Left ventricle myocardium inferior (tissue), 1 donor: Measurements from ENCODE around the gene TTC16. TPM values are rescaled to one million over a fixed set of nuclear protein-coding genes. Genes with fewer than 3 reads are reported as not detected.

Source experiments
- DNase-seq: peaks from one replicate; pipeline ENCODE4 v3.0.0-alpha.2; 2020
- H3K27ac ChIP-seq: fragments of 200-600 bp; replicated peaks from 2 replicates; pipeline ENCODE4 v1.8.0; 2021
- H3K27me3 ChIP-seq: fragments of 200-600 bp; 2 replicates; pipeline ENCODE4 v1.8.0; 2021; ENCODE audit warnings: low read depth
- H3K36me3 ChIP-seq: fragments of 200-600 bp; 2 replicates; pipeline ENCODE4 v1.8.0; 2021
- H3K4me1 ChIP-seq: fragments of 200-600 bp; 2 replicates; pipeline ENCODE4 v1.8.0; 2021
- H3K4me3 ChIP-seq: fragments of 200-600 bp; 2 replicates; pipeline ENCODE4 v1.8.0; 2021; ENCODE audit warnings: mild to moderate bottlenecking, moderate library complexity
- H3K9me3 ChIP-seq: fragments of 200-600 bp; replicated peaks from 2 replicates; pipeline ENCODE4 v1.8.0; 2021
- intact Hi-C: fragments of 100-400 bp; cut with micrococcal nuclease; formaldehyde crosslinking; loops from one replicate; pipeline ENCODE4 v1.11.0; 2022
- total RNA-seq: library from RNA; stranded (reverse); fragmentation: NEBNext Ultra II Directional; extraction: Animal tissue kit (Norgen Biotek cat#: 25700); gene quantifications from one replicate; pipeline ENCODE4 v1.2.1, GENCODE V29; 2021
- TF ChIP-seq, protein P1 (sequence below): fragments of 200-600 bp; IDR thresholded peaks from 2 replicates; pipeline ENCODE4 v1.8.0; 2021; ENCODE audit warnings: antibody characterized with exemption, mild to moderate bottlenecking, borderline replicate concordance
- donor health status: DM: no; HTN: yes; CAD: no; lungs with severe emphysema.

The TTC16 gene
- total RNA-seq, 1 donor from 2014 or later: 0.25 TPM

DNA sequence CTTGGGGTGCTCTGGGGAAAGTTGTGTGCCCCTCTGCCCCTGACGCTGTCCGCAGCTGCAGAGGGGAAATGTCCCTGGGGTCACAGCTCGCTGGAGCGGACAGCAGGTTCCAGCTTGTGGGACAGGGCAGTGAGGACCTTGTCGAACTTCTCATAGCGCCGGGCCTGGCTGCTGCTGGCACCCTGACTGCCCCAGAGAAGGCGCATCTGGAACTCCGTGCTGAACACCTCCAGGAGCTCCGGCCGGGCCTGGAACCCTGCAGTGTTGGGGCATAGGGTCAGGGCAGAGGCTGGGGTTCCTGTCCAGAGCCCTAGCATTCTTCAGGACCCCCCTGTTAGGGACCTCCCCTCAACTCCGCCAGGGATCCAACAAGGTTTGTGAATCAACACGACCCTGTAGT, 22.8 kb downstream of the TTC16 start:
- DNase-seq: no peak
- H3K4me1 ChIP-seq: peaks cover 67% of the 10 kb centered on the region
- H3K9me3 ChIP-seq: no peaks in the 10 kb centered on the region
- no peak overlapping the region for H3K4me3 ChIP-seq
- intact Hi-C loops: loop anchor here (5.0 kb wide), 1 partner anchor 44 kb away; no protein-coding TSS in a partner anchor
- peaks cover 45% of the 10 kb centered on the region for H3K36me3 ChIP-seq
- H3K27ac ChIP-seq: no peak overlapping the region
- no peaks in the 10 kb centered on the region for H3K27me3 ChIP-seq
- TF ChIP-seq, protein P1, sequence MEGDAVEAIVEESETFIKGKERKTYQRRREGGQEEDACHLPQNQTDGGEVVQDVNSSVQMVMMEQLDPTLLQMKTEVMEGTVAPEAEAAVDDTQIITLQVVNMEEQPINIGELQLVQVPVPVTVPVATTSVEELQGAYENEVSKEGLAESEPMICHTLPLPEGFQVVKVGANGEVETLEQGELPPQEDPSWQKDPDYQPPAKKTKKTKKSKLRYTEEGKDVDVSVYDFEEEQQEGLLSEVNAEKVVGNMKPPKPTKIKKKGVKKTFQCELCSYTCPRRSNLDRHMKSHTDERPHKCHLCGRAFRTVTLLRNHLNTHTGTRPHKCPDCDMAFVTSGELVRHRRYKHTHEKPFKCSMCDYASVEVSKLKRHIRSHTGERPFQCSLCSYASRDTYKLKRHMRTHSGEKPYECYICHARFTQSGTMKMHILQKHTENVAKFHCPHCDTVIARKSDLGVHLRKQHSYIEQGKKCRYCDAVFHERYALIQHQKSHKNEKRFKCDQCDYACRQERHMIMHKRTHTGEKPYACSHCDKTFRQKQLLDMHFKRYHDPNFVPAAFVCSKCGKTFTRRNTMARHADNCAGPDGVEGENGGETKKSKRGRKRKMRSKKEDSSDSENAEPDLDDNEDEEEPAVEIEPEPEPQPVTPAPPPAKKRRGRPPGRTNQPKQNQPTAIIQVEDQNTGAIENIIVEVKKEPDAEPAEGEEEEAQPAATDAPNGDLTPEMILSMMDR: no peak

DNA sequence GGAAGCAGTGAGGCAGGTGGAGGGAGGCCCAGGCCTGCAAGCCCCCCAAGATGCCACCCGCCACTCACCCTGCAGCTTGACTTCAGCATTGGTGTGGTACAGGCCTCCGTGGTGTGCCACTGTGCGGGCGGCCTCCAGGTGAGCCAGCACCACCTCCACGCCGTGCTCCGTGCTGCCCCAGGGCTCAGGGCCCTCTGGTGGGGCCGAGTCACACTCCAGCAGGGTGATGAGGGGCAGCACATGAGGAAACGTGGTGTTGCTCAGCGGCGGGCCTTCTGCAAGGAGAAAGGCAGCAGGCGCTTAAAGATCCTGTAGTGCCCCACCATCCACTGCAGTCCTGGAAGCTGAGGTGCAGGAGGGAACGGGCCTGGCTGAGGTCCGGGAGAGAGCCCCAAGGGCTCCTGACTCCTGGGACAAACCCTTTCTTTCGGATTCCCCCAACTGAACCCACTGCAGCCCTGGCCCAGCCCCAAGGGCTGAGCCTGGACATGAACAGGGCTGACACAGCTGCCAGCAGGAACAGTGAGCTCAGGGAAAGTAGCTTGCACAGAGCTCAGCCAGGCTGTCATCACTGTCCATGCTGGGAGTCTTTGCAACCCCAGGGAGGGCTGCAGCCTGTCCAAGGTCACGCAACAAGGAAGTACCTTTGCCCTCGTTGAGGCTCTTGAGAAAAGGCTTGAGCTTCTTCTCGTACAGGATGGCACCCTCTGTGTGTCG, 23.9 kb downstream of the TTC16 start:
- Histone ChIP-seq H3K4me1 (peaks cover 56% of the 10 kb centered on the region), H3K9me3 (no peaks in the 10 kb centered on the region), H3K27ac (peak overlapping the region; percentile 68), H3K36me3 (peaks cover 55% of the 10 kb centered on the region), H3K4me3 (no peak overlapping the region), H3K27me3 (no peaks in the 10 kb centered on the region)
- TF ChIP-seq, protein P1: no peak
- intact Hi-C loops: loop anchor here (5.0 kb wide), 1 partner anchor 43 kb away; no protein-coding TSS in a partner anchor
- DNase-seq: peak; percentile 55

DNA sequence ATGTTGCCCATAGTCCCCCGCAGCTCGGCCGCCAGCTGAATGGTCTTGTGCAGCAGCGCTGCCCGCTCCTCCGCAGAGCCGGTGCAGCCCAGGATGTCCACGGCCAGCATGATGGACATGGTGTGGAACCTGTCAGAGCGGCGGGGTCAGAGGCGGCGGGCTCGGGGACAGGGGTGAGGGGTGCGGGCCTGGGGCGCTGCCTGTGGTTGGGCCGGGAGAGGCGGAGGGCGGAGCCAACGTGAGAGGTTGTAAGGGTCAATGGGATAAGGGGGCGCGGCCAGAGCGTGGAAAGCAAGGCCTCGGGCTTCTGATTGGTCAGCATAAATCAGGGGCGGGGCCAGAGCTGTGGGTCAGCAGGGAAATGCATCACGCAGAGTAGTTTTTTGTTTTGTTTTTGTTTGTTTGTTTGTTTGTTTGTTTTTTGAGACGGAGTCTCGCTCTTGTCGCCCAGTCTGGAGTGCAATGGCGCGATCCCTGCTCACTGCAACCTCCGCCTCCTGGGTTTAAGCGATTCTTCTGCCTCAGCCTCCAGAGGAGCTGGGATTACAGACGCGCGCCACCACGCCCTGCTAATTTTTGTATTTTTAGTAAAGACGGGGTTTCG, 26.1 kb downstream of the TTC16 start:
- peak overlapping the region; percentile 68 for H3K27ac ChIP-seq
- intact Hi-C loops: no loop called here
- H3K9me3 ChIP-seq: no peaks in the 10 kb centered on the region
- H3K4me3 ChIP-seq: peak overlapping the region; percentile 64
- DNase-seq: peak; percentile 81
- H3K36me3 ChIP-seq: peaks cover 74% of the 10 kb centered on the region
- H3K27me3 ChIP-seq: no peaks in the 10 kb centered on the region
- H3K4me1 ChIP-seq: peaks cover 39% of the 10 kb centered on the region
- TF ChIP-seq, protein P1: no peak

DNA sequence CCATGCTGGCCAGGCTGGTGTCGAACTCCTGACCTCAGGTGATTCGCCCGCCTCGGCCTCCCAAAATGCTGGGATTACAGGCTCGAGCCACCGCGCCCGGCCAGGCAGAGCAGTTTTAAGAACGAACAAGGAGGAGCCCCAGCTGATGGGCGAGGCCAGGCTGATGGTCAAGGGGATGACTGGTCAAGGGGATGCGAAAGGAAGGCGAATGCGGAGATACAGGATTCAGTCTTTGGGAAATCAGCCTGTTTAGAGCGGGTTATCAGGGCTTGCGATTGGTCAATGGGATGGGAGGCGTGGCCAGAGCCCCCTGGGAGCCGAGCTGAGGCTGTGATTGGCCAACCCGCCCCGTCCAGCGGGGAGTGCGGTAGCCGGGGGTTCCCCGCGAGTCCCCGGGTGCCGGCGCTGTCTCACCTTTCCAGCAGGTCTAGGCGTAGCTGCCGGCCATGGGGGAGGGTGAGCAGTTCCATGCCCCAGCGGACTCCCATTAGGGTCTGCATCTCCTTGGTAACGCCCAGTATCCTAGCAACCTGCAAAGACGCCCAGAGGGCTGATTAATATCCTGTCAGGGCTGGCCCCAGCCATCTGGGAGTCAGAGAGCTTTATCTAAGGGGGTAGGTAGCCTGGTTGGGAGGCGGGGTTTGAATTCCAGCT, 26.7 kb downstream of the TTC16 start:
- DNase-seq: no peak

DNA sequence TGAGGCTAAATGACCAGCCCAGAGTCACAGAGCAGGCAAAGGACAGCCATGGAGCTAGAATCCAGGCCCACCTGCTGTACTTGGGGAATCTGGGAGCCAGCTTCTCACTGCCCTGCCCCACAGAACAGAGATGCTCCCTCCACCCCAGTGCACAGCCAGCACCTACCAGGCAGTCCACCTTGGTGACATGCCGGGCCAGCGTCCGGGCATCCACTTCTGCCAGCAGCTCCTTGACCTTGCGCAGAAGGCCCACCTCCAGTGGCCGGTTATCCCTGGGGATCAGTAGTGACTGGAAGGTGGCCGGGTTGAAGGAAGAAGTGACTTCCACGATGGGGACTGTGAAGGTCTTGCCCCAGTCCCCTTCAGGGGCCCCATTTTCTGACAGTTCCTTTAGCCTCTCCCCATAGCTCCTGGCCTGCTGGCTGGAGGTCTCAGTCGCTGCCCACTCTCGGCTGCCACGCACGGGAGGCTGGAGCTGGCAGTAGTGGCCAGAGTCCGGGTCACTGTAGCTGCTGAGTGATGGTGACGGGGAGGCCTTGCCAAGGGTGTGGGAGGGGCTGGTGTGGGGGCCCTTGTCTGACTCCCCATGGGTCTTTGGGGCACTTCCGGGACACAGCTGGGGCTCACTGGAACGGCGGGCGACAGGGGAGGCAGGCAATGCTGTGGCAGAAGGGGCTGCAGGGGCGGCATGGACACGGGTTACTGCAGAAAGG, 28.7 kb downstream of the TTC16 start:
- Histone ChIP-seq H3K9me3 (no peaks in the 10 kb centered on the region), H3K27ac (no peak overlapping the region), H3K27me3 (no peaks in the 10 kb centered on the region), H3K4me1 (peaks cover 46% of the 10 kb centered on the region), H3K4me3 (no peak overlapping the region), H3K36me3 (peaks cover 84% of the 10 kb centered on the region)
- TF ChIP-seq, protein P1: no peak
- no peak for DNase-seq
- intact Hi-C loops: no loop called here

More for the DNA sequence above, 26.7 kb downstream of the TTC16 start:
- Histone ChIP-seq H3K27ac (peak overlapping the region; percentile 68), H3K27me3 (no peaks in the 10 kb centered on the region), H3K36me3 (peaks cover 81% of the 10 kb centered on the region), H3K4me3 (peak overlapping the region; percentile 64), H3K4me1 (peaks cover 39% of the 10 kb centered on the region), H3K9me3 (no peaks in the 10 kb centered on the region)
- intact Hi-C loops: no loop called here
- TF ChIP-seq, protein P1: no peak
